ENCODE data around the gene FAM135A. TPM values are rescaled to one million over a fixed set of nuclear protein-coding genes. Genes with fewer than 3 reads are reported as not detected.

The FAM135A gene
- total and polyA plus RNA-seq, 2 experiments from 2014 or later, result 3.5 to 8.2 TPM

DNA sequence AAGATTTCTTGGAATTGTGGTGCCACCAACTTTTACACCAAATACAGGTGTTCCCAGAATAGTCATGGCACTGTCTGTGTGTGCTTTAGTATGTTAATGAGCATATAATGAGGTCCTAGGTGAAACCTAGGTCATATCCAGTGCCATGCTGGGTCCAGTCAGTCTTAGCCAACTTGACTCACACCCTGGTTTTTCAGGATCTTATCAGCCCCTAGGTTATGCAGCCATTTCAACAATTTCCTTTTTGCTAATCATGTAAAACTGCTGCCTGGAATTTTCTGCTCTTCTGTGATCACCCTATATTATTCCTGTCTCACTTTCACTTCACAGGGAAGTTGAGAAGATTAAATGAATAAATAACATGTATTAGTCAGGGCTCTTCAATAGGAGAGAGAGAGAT, 177.1 kb downstream of the FAM135A start:
- Histone ChIP-seq H3K36me3 (ENCODE audit: low read depth) (no peaks in the 10 kb centered on the region), H3K79me2 (ENCODE audit: insufficient read depth) (no peaks in the 10 kb centered on the region), H3K9me3 (ENCODE audit: low read depth) (no peaks in the 10 kb centered on the region), H3K9me2 (ENCODE audit: insufficient read depth) (no peaks in the 10 kb centered on the region), H2AFZ (no peak overlapping the region), H3K4me2 (ENCODE audit: unreplicated experiment) (no peak overlapping the region), H3K27ac (no peak overlapping the region), H3K4me3 (no peak overlapping the region), H3F3A (ENCODE audit: insufficient read depth) (no peaks in the 10 kb centered on the region), H3K27me3 (replicated peaks; ENCODE audit: insufficient read depth) (no peaks in the 10 kb centered on the region), H4K20me1 (ENCODE audit: insufficient read depth) (no peaks in the 10 kb centered on the region), H3K4me1 (ENCODE audit: insufficient read depth) (no peaks in the 10 kb centered on the region), H3K9ac (no peak overlapping the region)
- no peak for DNase-seq
- in situ Hi-C loops (cut with MboI), result no loop called here
- TF ChIP-seq EZH2 (IDR thresholded peaks at IDR 0.05; ENCODE audit: insufficient read depth, poor library complexity, severe bottlenecking) (no peak), EZH2phosphoT487 (IDR thresholded peaks at IDR 0.05; ENCODE audit: insufficient read depth, low read depth) (no peak)

DNA sequence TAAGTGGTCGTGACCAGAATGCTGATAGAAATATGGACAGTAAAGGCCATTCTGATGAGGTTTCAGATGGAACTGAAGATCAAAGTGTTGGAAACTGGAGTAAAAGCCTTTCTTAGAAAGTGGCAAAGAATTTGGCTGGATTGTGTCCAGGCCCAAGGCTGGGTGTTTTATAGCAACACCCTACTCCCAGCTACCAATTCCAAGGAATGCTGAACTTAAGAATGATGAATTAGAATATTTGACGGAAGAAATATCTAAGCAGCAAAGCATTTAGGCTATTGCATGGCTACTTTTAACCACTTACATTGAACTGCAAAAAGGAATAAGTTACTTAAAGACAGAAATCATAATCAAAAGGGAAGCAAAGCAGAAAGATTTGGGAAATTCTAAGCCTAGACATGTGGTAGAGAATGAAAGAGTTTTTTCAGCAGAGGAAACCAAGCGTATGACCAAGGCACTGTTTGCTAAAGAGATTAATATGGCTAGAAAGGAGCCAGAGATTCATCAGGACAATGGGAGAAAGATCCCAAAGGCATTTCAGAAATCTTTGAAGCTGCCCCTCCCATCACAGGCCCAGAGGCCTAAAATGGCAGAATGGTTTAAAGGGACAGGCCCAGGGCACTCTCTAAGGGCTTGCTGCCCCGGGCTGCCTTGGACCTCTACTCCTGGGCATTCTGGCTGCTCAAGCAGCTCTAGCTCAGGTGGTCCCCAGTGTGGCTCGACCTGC, 179.2 kb downstream of the FAM135A start:
- H3K4me2 ChIP-seq (ENCODE audit: unreplicated experiment), result no peak overlapping the region
- in situ Hi-C loops (cut with MboI), result no loop called here
- no peak overlapping the region for H3K27ac ChIP-seq
- no peaks in the 10 kb centered on the region for H4K20me1 ChIP-seq (ENCODE audit: insufficient read depth)
- WGBS, 2 experiments (ENCODE audit: low coverage in 1 of 2, low lambda C conversion rate in 2 of 2, missing lambda C conversion rate in 2 of 2), result 74 to 75% methylated on average over 5 of the region's 5 CpGs
- DNase-seq, result no peak
- no peaks in the 10 kb centered on the region for H3K9me3 ChIP-seq (ENCODE audit: low read depth)
- H3K9ac ChIP-seq, result no peak overlapping the region
- H3F3A ChIP-seq (ENCODE audit: insufficient read depth), result no peaks in the 10 kb centered on the region
- no peak overlapping the region for H3K4me3 ChIP-seq
- H3K36me3 ChIP-seq (ENCODE audit: low read depth), result no peaks in the 10 kb centered on the region
- no peaks in the 10 kb centered on the region for H3K27me3 ChIP-seq (replicated peaks; ENCODE audit: insufficient read depth)
- no peaks in the 10 kb centered on the region for H3K4me1 ChIP-seq (ENCODE audit: insufficient read depth)
- no peaks in the 10 kb centered on the region for H3K79me2 ChIP-seq (ENCODE audit: insufficient read depth)
- H2AFZ ChIP-seq, result no peak overlapping the region
- no peak for TF ChIP-seq EZH2 (IDR thresholded peaks at IDR 0.05; ENCODE audit: insufficient read depth, poor library complexity, severe bottlenecking)
- no peak for TF ChIP-seq EZH2phosphoT487 (IDR thresholded peaks at IDR 0.05; ENCODE audit: insufficient read depth, low read depth)
- no peaks in the 10 kb centered on the region for H3K9me2 ChIP-seq (ENCODE audit: insufficient read depth)

DNA sequence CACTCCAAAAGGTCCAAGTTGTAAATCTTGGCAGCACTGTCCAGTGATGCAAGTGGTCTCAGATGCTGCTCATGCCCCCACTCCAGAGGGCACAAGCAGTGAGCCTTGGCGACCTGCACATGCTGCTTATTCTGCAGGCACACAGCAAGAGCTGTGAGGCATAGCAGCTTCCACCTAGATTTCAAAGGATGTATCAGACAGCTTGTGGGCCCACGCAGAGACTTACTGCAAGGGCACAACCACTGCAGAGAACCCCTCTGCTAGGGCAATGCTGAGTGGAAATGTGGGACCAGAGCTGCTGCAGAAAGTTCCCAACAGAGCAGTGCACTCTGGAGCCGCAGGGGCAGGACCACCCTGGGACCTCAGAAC, 179.8 kb downstream of the FAM135A start:
- Histone ChIP-seq H3K4me1 (ENCODE audit: insufficient read depth) (no peaks in the 10 kb centered on the region), H3K9ac (no peak overlapping the region), H4K20me1 (ENCODE audit: insufficient read depth) (no peaks in the 10 kb centered on the region), H2AFZ (no peak overlapping the region), H3K27me3 (replicated peaks; ENCODE audit: insufficient read depth) (no peaks in the 10 kb centered on the region), H3K9me2 (ENCODE audit: insufficient read depth) (no peaks in the 10 kb centered on the region), H3K79me2 (ENCODE audit: insufficient read depth) (no peaks in the 10 kb centered on the region), H3K4me2 (ENCODE audit: unreplicated experiment) (no peak overlapping the region), H3K4me3 (no peak overlapping the region), H3K36me3 (ENCODE audit: low read depth) (no peaks in the 10 kb centered on the region), H3F3A (ENCODE audit: insufficient read depth) (no peaks in the 10 kb centered on the region), H3K9me3 (ENCODE audit: low read depth) (no peaks in the 10 kb centered on the region), H3K27ac (no peak overlapping the region)
- in situ Hi-C loops (cut with MboI), result no loop called here
- WGBS, 2 experiments (ENCODE audit: low coverage in 1 of 2, low lambda C conversion rate in 2 of 2, missing lambda C conversion rate in 2 of 2), result 86 to 88% methylated on average over 3 of the region's 3 CpGs
- DNase-seq, result no peak
- TF ChIP-seq EZH2phosphoT487 (IDR thresholded peaks at IDR 0.05; ENCODE audit: insufficient read depth, low read depth) (no peak), EZH2 (IDR thresholded peaks at IDR 0.05; ENCODE audit: insufficient read depth, poor library complexity, severe bottlenecking) (no peak)

DNA sequence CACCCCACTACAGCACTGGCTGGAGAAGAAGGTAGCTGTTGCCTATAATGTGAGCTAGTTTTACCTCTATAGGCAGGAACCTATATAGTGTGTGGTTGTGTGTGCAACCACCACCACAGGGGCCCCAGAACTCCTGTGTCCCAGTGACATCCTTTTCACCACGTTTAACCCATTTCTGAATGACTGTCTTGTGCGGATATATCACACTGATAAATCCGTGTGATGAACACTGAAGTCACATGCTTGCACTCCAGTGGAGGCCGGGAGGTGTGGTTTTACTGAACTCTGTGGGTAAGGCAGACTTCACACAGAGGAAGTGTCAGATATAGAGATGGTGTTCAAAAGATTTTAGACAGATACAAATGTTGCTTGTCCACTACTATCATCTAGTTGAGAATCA, 185.9 kb downstream of the FAM135A start:
- Histone ChIP-seq H3K4me1 (ENCODE audit: insufficient read depth) (no peaks in the 10 kb centered on the region), H3K27ac (no peak overlapping the region), H3K36me3 (ENCODE audit: low read depth) (no peaks in the 10 kb centered on the region), H3K27me3 (replicated peaks; ENCODE audit: insufficient read depth) (no peaks in the 10 kb centered on the region), H4K20me1 (ENCODE audit: insufficient read depth) (no peaks in the 10 kb centered on the region), H3K4me3 (no peak overlapping the region), H3K9me2 (ENCODE audit: insufficient read depth) (no peaks in the 10 kb centered on the region), H3K79me2 (ENCODE audit: insufficient read depth) (no peaks in the 10 kb centered on the region), H3K4me2 (ENCODE audit: unreplicated experiment) (no peak overlapping the region), H3K9me3 (ENCODE audit: low read depth) (no peaks in the 10 kb centered on the region), H3K9ac (no peak overlapping the region), H2AFZ (no peak overlapping the region), H3F3A (ENCODE audit: insufficient read depth) (no peaks in the 10 kb centered on the region)
- TF ChIP-seq EZH2phosphoT487 (IDR thresholded peaks at IDR 0.05; ENCODE audit: insufficient read depth, low read depth) (no peak), EZH2 (IDR thresholded peaks at IDR 0.05; ENCODE audit: insufficient read depth, poor library complexity, severe bottlenecking) (no peak)
- WGBS, 2 experiments (ENCODE audit: low coverage in 1 of 2, low lambda C conversion rate in 2 of 2, missing lambda C conversion rate in 2 of 2), result 57 to 58% methylated on average over 4 of the region's 4 CpGs
- DNase-seq, result no peak
- in situ Hi-C loops (cut with MboI), result no loop called here

DNA sequence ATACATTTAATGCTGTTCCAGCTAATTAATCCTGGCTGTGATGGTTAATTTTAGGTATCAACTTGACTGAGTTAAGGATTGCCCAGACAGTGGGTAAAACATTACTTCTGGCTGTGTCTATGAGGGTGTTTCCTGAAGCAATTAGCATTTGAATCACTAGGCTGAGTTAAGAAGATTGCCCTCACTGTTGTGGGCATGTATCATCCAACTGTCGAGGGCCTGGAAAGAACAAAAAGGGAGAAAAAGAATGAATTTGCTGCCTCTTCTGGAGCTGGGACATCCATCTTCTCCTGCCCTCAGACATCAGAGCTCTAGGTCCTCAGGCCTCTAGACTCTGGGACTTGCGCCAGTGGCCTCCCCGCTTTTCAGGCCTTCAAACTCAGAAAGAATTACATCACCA, 187.7 kb downstream of the FAM135A start:
- in situ Hi-C loops (cut with MboI), result no loop called here
- H3K27me3 ChIP-seq (replicated peaks; ENCODE audit: insufficient read depth), result no peaks in the 10 kb centered on the region
- H3K9me3 ChIP-seq (ENCODE audit: low read depth), result no peaks in the 10 kb centered on the region
- no peak overlapping the region for H3K9ac ChIP-seq
- H3F3A ChIP-seq (ENCODE audit: insufficient read depth), result no peaks in the 10 kb centered on the region
- no peaks in the 10 kb centered on the region for H3K4me1 ChIP-seq (ENCODE audit: insufficient read depth)
- no peaks in the 10 kb centered on the region for H3K36me3 ChIP-seq (ENCODE audit: low read depth)
- H2AFZ ChIP-seq, result no peak overlapping the region
- H3K27ac ChIP-seq, result no peak overlapping the region
- no peaks in the 10 kb centered on the region for H3K79me2 ChIP-seq (ENCODE audit: insufficient read depth)
- H3K4me2 ChIP-seq (ENCODE audit: unreplicated experiment), result no peak overlapping the region
- no peaks in the 10 kb centered on the region for H3K9me2 ChIP-seq (ENCODE audit: insufficient read depth)
- no peak for DNase-seq
- no peak overlapping the region for H3K4me3 ChIP-seq
- no peak for TF ChIP-seq EZH2phosphoT487 (IDR thresholded peaks at IDR 0.05; ENCODE audit: insufficient read depth, low read depth)
- TF ChIP-seq EZH2 (IDR thresholded peaks at IDR 0.05; ENCODE audit: insufficient read depth, poor library complexity, severe bottlenecking), result no peak
- 68 to 82% methylated on average over 3 of the region's 3 CpGs for WGBS, 2 experiments (ENCODE audit: low coverage in 1 of 2, low lambda C conversion rate in 2 of 2, missing lambda C conversion rate in 2 of 2)
- H4K20me1 ChIP-seq (ENCODE audit: insufficient read depth), result no peaks in the 10 kb centered on the region

Data from GM23248 (cell line).